Adrenal gland (tissue), 5 donors: ENCODE results near the gene PEPD.

Source experiments
- POLR2A ChIP-seq, 2 donors: fragments of 450-650 bp; IDR thresholded peaks; one replicate each; pipeline ENCODE4 v1.6.1; 2017; ENCODE audit warnings: antibody characterized with exemption in 2 of 2, mild to moderate bottlenecking in 2 of 2, moderate library complexity in 1 of 2
- TF ChIP-seq, protein P1 (sequence below), 6 experiments: fragments of 450-650 bp in 4 of 6; fragments of 200-600 bp in 2 of 6; sonication (generic) in 1 of 6; IDR thresholded peaks; 1 replicate in 5 of 6; 2 replicates in 1 of 6; pipeline versions ENCODE4 v1.5.1 to v1.8.0; 2016 to 2021; ENCODE audit warnings: antibody characterized with exemption in 6 of 6, mild to moderate bottlenecking in 2 of 6, moderate library complexity in 1 of 6
- donor health status: DM: no; HTN: no; CAD: no.

DNA sequence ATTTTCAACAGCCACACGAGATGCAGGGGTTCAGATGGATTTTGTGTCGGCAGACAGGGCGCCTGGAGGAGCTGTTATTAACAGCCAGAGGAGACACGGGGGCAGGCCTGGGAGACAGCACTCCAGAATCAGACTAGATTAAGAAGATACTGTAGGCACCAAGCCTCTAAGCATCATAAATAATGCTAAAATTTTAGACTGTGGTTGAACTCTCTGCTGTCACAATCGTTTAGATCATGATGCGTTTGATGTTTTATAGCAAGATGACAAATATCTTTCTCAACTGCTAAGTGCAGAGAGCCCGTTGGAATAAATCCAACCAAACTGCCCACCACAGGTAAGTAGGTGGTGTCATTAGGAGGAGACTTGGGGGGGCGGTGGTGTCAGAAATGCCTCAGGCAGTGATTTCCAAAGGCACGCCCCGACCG, 84.2 kb downstream of the PEPD start:
- TF ChIP-seq, protein P1, sequence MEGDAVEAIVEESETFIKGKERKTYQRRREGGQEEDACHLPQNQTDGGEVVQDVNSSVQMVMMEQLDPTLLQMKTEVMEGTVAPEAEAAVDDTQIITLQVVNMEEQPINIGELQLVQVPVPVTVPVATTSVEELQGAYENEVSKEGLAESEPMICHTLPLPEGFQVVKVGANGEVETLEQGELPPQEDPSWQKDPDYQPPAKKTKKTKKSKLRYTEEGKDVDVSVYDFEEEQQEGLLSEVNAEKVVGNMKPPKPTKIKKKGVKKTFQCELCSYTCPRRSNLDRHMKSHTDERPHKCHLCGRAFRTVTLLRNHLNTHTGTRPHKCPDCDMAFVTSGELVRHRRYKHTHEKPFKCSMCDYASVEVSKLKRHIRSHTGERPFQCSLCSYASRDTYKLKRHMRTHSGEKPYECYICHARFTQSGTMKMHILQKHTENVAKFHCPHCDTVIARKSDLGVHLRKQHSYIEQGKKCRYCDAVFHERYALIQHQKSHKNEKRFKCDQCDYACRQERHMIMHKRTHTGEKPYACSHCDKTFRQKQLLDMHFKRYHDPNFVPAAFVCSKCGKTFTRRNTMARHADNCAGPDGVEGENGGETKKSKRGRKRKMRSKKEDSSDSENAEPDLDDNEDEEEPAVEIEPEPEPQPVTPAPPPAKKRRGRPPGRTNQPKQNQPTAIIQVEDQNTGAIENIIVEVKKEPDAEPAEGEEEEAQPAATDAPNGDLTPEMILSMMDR (IDR thresholded peaks at IDR 0.05): no peak
- no peak for TF ChIP-seq POLR2A (IDR thresholded peaks at IDR 0.05)
